H1 (cell line): ENCODE measurements around the gene CGNL1. TPM values are rescaled to one million over a fixed set of nuclear protein-coding genes. Genes with fewer than 3 reads are reported as not detected.

Experiments used
- CTCF ChIA-PET: fragments of 300-600 bp; sonication (Branson Sonifier 250); formaldehyde crosslinking; loops from one replicate; lab custom pipeline; 2021; ENCODE audit not compliant: partially characterized antibody; lab: Charles Lee
- POLR2A ChIA-PET: fragments of 300-600 bp; sonication (Branson Sonifier 250); formaldehyde crosslinking; loops from one replicate; lab custom pipeline; 2021; ENCODE audit warnings: inconsistent platforms; ENCODE audit not compliant: partially characterized antibody; lab: Charles Lee
- DNase-seq, 2 experiments: peaks; one replicate each; pipeline versions ENCODE4 v3.0.0 to v3.0.0-alpha.2; 2010 to 2022; ENCODE audit warnings: low spot score in 2 of 2, low read depth in 1 of 2, mixed read lengths in 1 of 2
- FAIRE-seq: peaks from 2 replicates; lab custom pipeline; 2011; peaks lifted over from hg19 to GRCh38; lab: Jason Lieb, UNC
- H2AFZ ChIP-seq: 2 replicates; pipeline ENCODE4 v1.8.1; 2012; ENCODE audit warnings: low read length, inconsistent platforms
- H2AK5ac ChIP-seq: 2 replicates; pipeline ENCODE4 v1.6.1; 2013; ENCODE audit warnings: low read depth, low read length
- H2BK120ac ChIP-seq: replicated peaks from 2 replicates; pipeline ENCODE3; 2013; ENCODE audit warnings: low read depth, low read length, inconsistent platforms
- H2BK12ac ChIP-seq: 2 replicates; pipeline ENCODE4 v1.6.1; 2013; ENCODE audit warnings: low read depth, low read length
- H2BK15ac ChIP-seq: 2 replicates; pipeline ENCODE4 v1.6.1; 2013; ENCODE audit warnings: low read length
- H2BK20ac ChIP-seq: 2 replicates; pipeline ENCODE4 v1.6.1; 2013; ENCODE audit warnings: low read length
- H2BK5ac ChIP-seq: 2 replicates; pipeline ENCODE4 v1.6.1; 2013; ENCODE audit warnings: low read depth, low read length
- H3K14ac ChIP-seq: 2 replicates; pipeline ENCODE4 v1.6.1; 2013; ENCODE audit warnings: inconsistent platforms; ENCODE audit not compliant: insufficient read length
- H3K18ac ChIP-seq: 2 replicates; pipeline ENCODE4 v1.6.1; 2013; ENCODE audit warnings: low read length; ENCODE audit errors: extremely low read depth
- H3K23ac ChIP-seq: 2 replicates; pipeline ENCODE4 v1.6.1; 2013; ENCODE audit warnings: inconsistent platforms; ENCODE audit not compliant: insufficient read length
- H3K23me2 ChIP-seq: 2 replicates; pipeline ENCODE4 v1.6.1; 2013; ENCODE audit warnings: low read depth, low read length
- H3K27ac ChIP-seq: 2 replicates; pipeline ENCODE4 v1.6.1; 2011; ENCODE audit warnings: low read depth, low read length, inconsistent platforms
- H3K27me3 ChIP-seq, 4 experiments: replicated peaks in 1 of 4; 1 replicate in 1 of 4; 2 replicates in 3 of 4; pipeline versions ENCODE4 v1.6.1 to v1.8.1; 2011 to 2013; ENCODE audit warnings: low read length in 3 of 4, mild to moderate bottlenecking in 3 of 4, inconsistent platforms in 2 of 4, mixed read lengths in 2 of 4, moderate library complexity in 1 of 4; ENCODE audit not compliant: control insufficient read depth in 3 of 4, insufficient read depth in 3 of 4; ENCODE audit errors: extremely low read depth in 1 of 4
- H3K36me3 ChIP-seq, 4 experiments: 2 replicates each; pipeline versions ENCODE4 v1.6.1 to v1.8.1; 2011 to 2013; ENCODE audit warnings: mild to moderate bottlenecking in 4 of 4, low read length in 3 of 4, moderate library complexity in 2 of 4, control low read depth in 1 of 4, inconsistent platforms in 1 of 4; ENCODE audit not compliant: insufficient read depth in 4 of 4, control insufficient read depth in 2 of 4
- H3K4ac ChIP-seq: replicated peaks from 2 replicates; pipeline ENCODE3; 2013; ENCODE audit warnings: low read length, low read depth, mixed read lengths, inconsistent platforms; ENCODE audit not compliant: insufficient read length
- H3K4me1 ChIP-seq, 4 experiments: replicated peaks in 1 of 4; 1 replicate in 1 of 4; 2 replicates in 3 of 4; pipeline versions ENCODE4 v1.6.1 to v1.8.1; 2011 to 2013; ENCODE audit warnings: low read length in 3 of 4, inconsistent platforms in 2 of 4, mixed read lengths in 1 of 4; ENCODE audit not compliant: insufficient read depth in 4 of 4, control insufficient read depth in 3 of 4
- H3K4me2 ChIP-seq, 2 experiments: 2 replicates each; pipeline versions ENCODE4 v1.6.1 to v1.8.1; 2011 to 2013; ENCODE audit warnings: low read depth in 2 of 2, low read length in 2 of 2, control low read depth in 1 of 2, inconsistent platforms in 1 of 2, mild to moderate bottlenecking in 1 of 2; ENCODE audit not compliant: insufficient read depth in 1 of 2
- H3K4me3 ChIP-seq, 4 experiments: fragments of 200-600, 300-600 bp in 1 of 4; sonication (generic), shearing (Covaris generic), sonication (Bioruptor Twin) in 1 of 4; 2 replicates each; pipeline versions ENCODE4 v1.5.1 to v1.8.1; 2011 to 2016; ENCODE audit warnings: low read length in 4 of 4, low read depth in 3 of 4, control low read depth in 2 of 4, inconsistent platforms in 2 of 4, mild to moderate bottlenecking in 2 of 4, mixed read lengths in 1 of 4, moderate library complexity in 1 of 4; ENCODE audit not compliant: insufficient read depth in 2 of 4; ENCODE audit errors: extremely low read depth in 1 of 4
- H3K56ac ChIP-seq: replicated peaks from 2 replicates; pipeline ENCODE3; 2013; ENCODE audit warnings: low read depth, mild to moderate bottlenecking, mixed read lengths, low read length, inconsistent platforms; ENCODE audit not compliant: insufficient read length
- H3K79me1 ChIP-seq: 2 replicates; pipeline ENCODE4 v1.6.1; 2013; ENCODE audit warnings: low read depth, low read length, control low read depth
- H3K79me2 ChIP-seq, 2 experiments: 2 replicates each; pipeline versions ENCODE4 v1.6.1 to v1.8.1; 2012 to 2013; ENCODE audit warnings: low read length in 2 of 2, mild to moderate bottlenecking in 2 of 2, inconsistent platforms in 1 of 2; ENCODE audit not compliant: insufficient read depth in 2 of 2, control insufficient read depth in 1 of 2
- H3K9ac ChIP-seq, 4 experiments: replicated peaks in 1 of 4; 1 replicate in 1 of 4; 2 replicates in 3 of 4; pipeline versions ENCODE4 v1.6.1 to v1.8.1; 2011 to 2013; ENCODE audit warnings: low read depth in 3 of 4, low read length in 3 of 4, control low read depth in 2 of 4, mild to moderate bottlenecking in 2 of 4, moderate library complexity in 2 of 4, inconsistent platforms in 1 of 4; ENCODE audit errors: extremely low read depth in 1 of 4
- H3K9me3 ChIP-seq, 2 experiments: 2 replicates each; pipeline versions ENCODE4 v1.6.1 to v1.8.1; 2012 to 2013; ENCODE audit warnings: mild to moderate bottlenecking in 2 of 2, moderate library complexity in 2 of 2, control low read depth in 1 of 2, inconsistent platforms in 1 of 2, low read depth in 1 of 2, low read length in 1 of 2, mixed read lengths in 1 of 2; ENCODE audit not compliant: insufficient read depth in 2 of 2
- H4K20me1 ChIP-seq, 2 experiments: replicated peaks in 1 of 2; 2 replicates each; pipeline versions ENCODE3 to v1.8.1; 2011 to 2013; ENCODE audit warnings: inconsistent platforms in 2 of 2, low read length in 2 of 2, mild to moderate bottlenecking in 1 of 2; ENCODE audit not compliant: insufficient read depth in 2 of 2, control insufficient read depth in 1 of 2
- H4K5ac ChIP-seq: 2 replicates; pipeline ENCODE4 v1.6.1; 2013; ENCODE audit warnings: low read length, low read depth, mixed read lengths, inconsistent platforms; ENCODE audit not compliant: insufficient read length
- H4K8ac ChIP-seq: 2 replicates; pipeline ENCODE4 v1.8.0; 2013; ENCODE audit warnings: mild to moderate bottlenecking, moderate library complexity, low read length, inconsistent platforms; ENCODE audit not compliant: insufficient read depth; ENCODE audit errors: extremely low read depth
- H4K91ac ChIP-seq: replicated peaks from 2 replicates; pipeline ENCODE3; 2013; ENCODE audit warnings: low read length, mixed read lengths, inconsistent platforms; ENCODE audit not compliant: insufficient read length
- BACH1 ChIP-seq: IDR thresholded peaks from 2 replicates; pipeline ENCODE4 v1.6.1; 2012; ENCODE audit warnings: low read length, improper control_type of control experiment
- CHD1 ChIP-seq: IDR thresholded peaks from 2 replicates; pipeline ENCODE4 v1.6.1; 2012; ENCODE audit warnings: low read depth, low read length, improper control_type of control experiment
- CTCF ChIP-seq, 3 experiments: IDR thresholded peaks; 1 replicate in 2 of 3; 2 replicates in 1 of 3; pipeline versions ENCODE4 v1.5.1 to v1.6.1; 2011; ENCODE audit warnings: low read length in 3 of 3, mild to moderate bottlenecking in 3 of 3, inconsistent platforms in 2 of 3, low read depth in 1 of 3, moderate library complexity in 1 of 3; ENCODE audit not compliant: insufficient read depth in 1 of 3; ENCODE audit errors: control extremely low read depth in 1 of 3
- EGR1 ChIP-seq: IDR thresholded peaks from 2 replicates; pipeline ENCODE4 v1.6.1; 2011; ENCODE audit warnings: low read depth, low read length, borderline replicate concordance
- FOSL1 ChIP-seq: IDR thresholded peaks from 2 replicates; pipeline ENCODE4 v1.6.1; 2011; ENCODE audit warnings: mild to moderate bottlenecking, low read depth, low read length, moderate library complexity; ENCODE audit not compliant: insufficient read depth
- GABPA ChIP-seq: IDR thresholded peaks from 2 replicates; pipeline ENCODE4 v1.6.1; 2011; ENCODE audit warnings: mild to moderate bottlenecking, low read length, moderate library complexity, borderline replicate concordance; ENCODE audit not compliant: insufficient read depth
- JUND ChIP-seq: IDR thresholded peaks from 2 replicates; pipeline ENCODE4 v1.6.1; 2011; ENCODE audit warnings: mild to moderate bottlenecking, improper control_type of control experiment, low read length
- RNF2 ChIP-seq: fragments of 200-900, 300-1000 bp; sonication (generic); IDR thresholded peaks from 2 replicates; pipeline ENCODE4 v1.7.1; 2016; ENCODE audit warnings: borderline replicate concordance, low read depth, mild to moderate bottlenecking, antibody characterized with exemption, low read length; ENCODE audit not compliant: poor library complexity, severe bottlenecking; ENCODE audit errors: missing control alignments
- SP4 ChIP-seq: IDR thresholded peaks from 2 replicates; pipeline ENCODE4 v1.6.1; 2012; ENCODE audit warnings: low read length, inconsistent platforms
- TEAD4 ChIP-seq: IDR thresholded peaks from 2 replicates; pipeline ENCODE4 v1.6.1; 2012; ENCODE audit warnings: low read depth, low read length, inconsistent platforms, mixed read lengths
- WGBS, 2 experiments: shearing (Covaris generic) in 1 of 2; methylation state at CpG; one replicate each; pipeline versions ENCODE4 v1.1.6 to v1.1.7; 2013 to 2015; ENCODE audit warnings: low lambda C conversion rate in 2 of 2, mixed read lengths in 2 of 2, inconsistent platforms in 1 of 2, low coverage in 1 of 2, missing lambda C conversion rate in 1 of 2; ENCODE audit not compliant: insufficient replicate concordance in 2 of 2, insufficient coverage in 1 of 2, insufficient read length in 1 of 2; ENCODE audit errors: extremely low coverage in 1 of 2, missing lambda C conversion rate in 1 of 2; 5-methylcytosine and 5-hydroxymethylcytosine counted together
- polyA plus RNA-seq, 7 experiments: library from polyadenylated mRNA; depleted of rRNA in 3 of 7; stranded (reverse) in 5 of 7; unstranded in 2 of 7; fragments of >200 nt in 5 of 7; fragments of 200-250 nt in 2 of 7; gene quantifications; 1 replicate in 5 of 7; 2 replicates in 1 of 7; 4 replicates in 1 of 7; pipeline versions ENCODE4 v1.2.1 to v1.2.3, GENCODE V29; 2011 to 2013; ENCODE audit warnings: missing spikeins in 2 of 7, mixed read lengths in 2 of 7
- total RNA-seq: library from RNA; stranded (reverse); fragmentation: NEBNext Ultra II Directional; extraction: Animal tissue kit (Norgen Biotek cat#: 25700); gene quantifications from 2 replicates; pipeline ENCODE4 v1.2.1, GENCODE V29; 2021

The CGNL1 gene
- total and polyA plus RNA-seq, 2 of the 8 experiments (the other 6 are each of a cell fraction or from before 2014, with no cell fraction given), result 21.8 to 75.6 TPM

DNA sequence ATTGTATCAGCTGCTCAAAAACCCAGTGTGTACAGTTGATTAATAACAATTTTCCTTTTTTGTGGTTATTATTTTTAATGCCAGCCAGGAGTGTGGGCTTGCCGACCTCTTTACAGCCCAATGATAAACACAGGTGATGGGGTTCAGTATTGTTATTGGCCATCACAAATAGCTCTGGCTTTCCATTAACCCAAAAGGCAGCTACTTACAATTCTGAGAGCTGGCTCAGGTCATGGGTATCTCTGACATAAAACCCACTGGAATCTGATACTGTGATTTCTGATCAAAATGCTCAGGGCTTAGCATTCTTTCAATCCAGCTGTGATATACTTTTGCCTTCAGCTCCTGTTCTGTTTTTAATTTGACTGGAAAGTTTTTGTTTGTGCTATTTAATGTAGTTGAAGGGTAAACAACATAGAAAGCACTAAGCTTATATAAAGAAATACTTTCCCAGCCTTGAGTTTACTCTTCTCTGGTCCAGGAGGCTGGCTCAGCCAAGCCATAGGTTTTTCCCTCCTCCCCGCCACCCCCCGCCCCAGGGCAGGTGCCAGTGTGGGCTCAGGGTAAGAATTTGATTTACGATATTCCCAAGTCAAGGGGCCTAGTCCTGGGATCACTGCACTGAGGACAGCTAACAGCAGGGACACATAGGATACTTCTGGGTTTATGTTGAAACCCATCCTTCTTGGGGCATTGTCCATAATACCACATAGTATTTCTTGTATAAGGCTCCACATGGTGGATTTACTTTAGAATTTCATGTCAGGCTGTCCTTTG lies 161.4 kb downstream of the CGNL1 start:
- CTCF ChIA-PET, result interaction anchor here (0.8 to 2.2 kb wide), 14 partner anchors 8 to 253 kb away, joined by 3 to 25 read pairs (median 4); no protein-coding TSS in a partner anchor
- no peak for TF ChIP-seq SP4
- TF ChIP-seq CHD1, result no peak
- TF ChIP-seq FOSL1, result no peak
- TF ChIP-seq EGR1, result no peak
- no peak for TF ChIP-seq CTCF (IDR thresholded peaks at IDR 0.05; ENCODE audit: control extremely low read depth in 1 of 3, insufficient read depth in 1 of 3, low read depth in 1 of 3, low read length in 3 of 3)
- TF ChIP-seq BACH1, result no peak
- no peak for TF ChIP-seq RNF2
- TF ChIP-seq JUND, result no peak
- TF ChIP-seq TEAD4, result no peak
- no peak for TF ChIP-seq GABPA

More for the DNA sequence above, 161.4 kb downstream of the CGNL1 start:
- H3K9ac ChIP-seq, result no peak overlapping the region
- H2BK120ac ChIP-seq, result no peak overlapping the region
- no peaks in the 10 kb centered on the region for H3K79me1 ChIP-seq
- peaks cover 0 to 41% (median 19%) of the 10 kb centered on the region in 4 experiments; a peak in 6 of 8 replicates for H3K36me3 ChIP-seq
- no peak for DNase-seq
- H4K91ac ChIP-seq, result no peak overlapping the region
- POLR2A ChIA-PET, result interaction anchor here (1.5 kb wide), 1 partner anchor 197 kb away, joined by 3 read pairs; no protein-coding TSS in a partner anchor
- FAIRE-seq, result no peak
- no peak overlapping the region for H3K23ac ChIP-seq
- no peaks in the 10 kb centered on the region for H3K79me2 ChIP-seq
- H2BK5ac ChIP-seq, result no peak overlapping the region
- H4K8ac ChIP-seq, result no peak overlapping the region
- no peak overlapping the region for H3K4me2 ChIP-seq
- no peak overlapping the region for H3K14ac ChIP-seq
- no peak overlapping the region for H3K56ac ChIP-seq
- no peak overlapping the region for H3K18ac ChIP-seq
- H3K27ac ChIP-seq, result no peak overlapping the region
- H3K9me3 ChIP-seq, result no peaks in the 10 kb centered on the region
- no peaks in the 10 kb centered on the region for H3K23me2 ChIP-seq
- H4K5ac ChIP-seq, result no peak overlapping the region
- no peak overlapping the region for H2AFZ ChIP-seq
- H3K4me1 ChIP-seq, result peaks cover 0 to 5% (median 3%) of the 10 kb centered on the region in 4 experiments; a peak in 2 of 7 replicates
- H2BK20ac ChIP-seq, result no peak overlapping the region
- WGBS, 2 experiments, result 94% methylated on average over 4 of the region's 4 CpGs; no CpG with 5 or more reads in 1 of the 2 experiments
- H3K27me3 ChIP-seq, result no peaks in the 10 kb centered on the region
- H3K4me3 ChIP-seq, result no peak overlapping the region
- no peak overlapping the region for H2BK12ac ChIP-seq
- H4K20me1 ChIP-seq, result no peaks in the 10 kb centered on the region
- H2BK15ac ChIP-seq, result no peak overlapping the region
- no peak overlapping the region for H3K4ac ChIP-seq
- H2AK5ac ChIP-seq, result no peak overlapping the region
